WTC11 (cell line): ENCODE measurements around the gene PI4KB. TPM values are rescaled to one million over a fixed set of nuclear protein-coding genes. Genes with fewer than 3 reads are reported as not detected.

ENCODE experiments used
- ATAC-seq: fragments of 200-7000 bp; cut with Tn5 transposase; 2 replicates; pipeline ENCODE4 v1.10.0; 2021; ENCODE audit warnings: mild to moderate bottlenecking, moderate library complexity
- CTCF ChIA-PET: fragments of 300-600 bp; sonication (Branson Sonifier 250); formaldehyde crosslinking; loops from one replicate; lab custom pipeline; 2021; ENCODE audit warnings: antibody characterized with exemption; lab: Charles Lee
- POLR2A ChIA-PET: fragments of 350-600 bp; sonication (Branson Sonifier 250); formaldehyde crosslinking; loops from one replicate; lab custom pipeline; 2021; ENCODE audit warnings: antibody characterized with exemption; lab: Charles Lee
- DNase-seq: peaks from one replicate; pipeline ENCODE4 v3.0.0; 2021; ENCODE audit warnings: low spot score
- H3K27ac Mint-ChIP-seq: 2 replicates; pipeline ENCODE4 v1.8.0; 2021; ENCODE audit warnings: mixed read lengths
- H3K27me3 Mint-ChIP-seq: 2 replicates; pipeline ENCODE4 v1.8.0; 2021; ENCODE audit warnings: low read depth, mild to moderate bottlenecking, moderate library complexity, mixed read lengths
- H3K36me3 Mint-ChIP-seq: 2 replicates; pipeline ENCODE4 v1.8.0; 2021; ENCODE audit warnings: mixed read lengths
- H3K4me1 Mint-ChIP-seq: 2 replicates; pipeline ENCODE4 v1.8.0; 2022; ENCODE audit warnings: mixed read lengths
- H3K4me3 Mint-ChIP-seq: 2 replicates; pipeline ENCODE4 v1.8.0; 2021; ENCODE audit warnings: mild to moderate bottlenecking, moderate library complexity, mixed read lengths
- H3K9me3 Mint-ChIP-seq: 2 replicates; pipeline ENCODE4 v1.8.0; 2021; ENCODE audit warnings: mixed read lengths
- CREB1 ChIP-seq: sonication (generic); formaldehyde crosslinking; IDR thresholded peaks from 2 replicates; pipeline ENCODE4 v1.8.0; 2023; ENCODE audit warnings: mild to moderate bottlenecking, missing genetic modification reagents
- EMX1 ChIP-seq: fragments of 250-450 bp; sonication (Bioruptor Pico); IDR thresholded peaks from 2 replicates; pipeline ENCODE4 v1.8.0; 2021; ENCODE audit warnings: mild to moderate bottlenecking
- ERG ChIP-seq: fragments of 250-450 bp; sonication (Bioruptor Pico); IDR thresholded peaks from 2 replicates; pipeline ENCODE4 v1.8.0; 2021; ENCODE audit warnings: mild to moderate bottlenecking
- ESRRA ChIP-seq: sonication (generic); formaldehyde crosslinking; IDR thresholded peaks from 2 replicates; pipeline ENCODE4 v1.8.1; 2022; ENCODE audit warnings: mild to moderate bottlenecking, missing genetic modification reagents, borderline replicate concordance
- GRHL2 ChIP-seq: fragments of 250-450 bp; sonication (Bioruptor Pico); IDR thresholded peaks from 2 replicates; pipeline ENCODE4 v1.8.0; 2022; ENCODE audit warnings: mild to moderate bottlenecking, moderate library complexity; ENCODE audit not compliant: insufficient replicate concordance, severe bottlenecking
- GTF2I ChIP-seq: fragments of 250-450 bp; sonication (Bioruptor Pico); conservative IDR thresholded peaks from 2 replicates; pipeline ENCODE4 v1.4.0; 2021; ENCODE audit warnings: mild to moderate bottlenecking
- JUN ChIP-seq: sonication (generic); formaldehyde crosslinking; IDR thresholded peaks from 2 replicates; pipeline ENCODE4 v1.8.0; 2023; ENCODE audit warnings: mild to moderate bottlenecking, missing genetic modification reagents
- KAT7 ChIP-seq: sonication (generic); formaldehyde crosslinking; IDR thresholded peaks from 2 replicates; pipeline ENCODE4 v1.8.1; 2023; ENCODE audit warnings: missing genetic modification reagents, mild to moderate bottlenecking, borderline replicate concordance
- MAX ChIP-seq: sonication (generic); formaldehyde crosslinking; IDR thresholded peaks from 2 replicates; pipeline ENCODE4 v1.8.0; 2022; ENCODE audit warnings: mild to moderate bottlenecking, missing genetic modification reagents
- MXD4 ChIP-seq: fragments of 250-450 bp; sonication (Bioruptor Pico); IDR thresholded peaks from 2 replicates; pipeline ENCODE4 v1.8.0; 2021; ENCODE audit warnings: mild to moderate bottlenecking, moderate library complexity, borderline replicate concordance
- MYBL2 ChIP-seq: sonication (generic); formaldehyde crosslinking; IDR thresholded peaks from 2 replicates; pipeline ENCODE4 v1.8.1; 2023; ENCODE audit warnings: mild to moderate bottlenecking, moderate library complexity, missing genetic modification reagents
- NFATC4 ChIP-seq: fragments of 250-450 bp; sonication (Bioruptor Pico); IDR thresholded peaks from 2 replicates; pipeline ENCODE4 v1.9.0; 2021; ENCODE audit warnings: mild to moderate bottlenecking
- NFE2L1 ChIP-seq: sonication (generic); formaldehyde crosslinking; IDR thresholded peaks from 2 replicates; pipeline ENCODE4 v1.8.1; 2023; ENCODE audit warnings: missing genetic modification reagents
- OVOL2 ChIP-seq: fragments of 250-450 bp; sonication (Bioruptor Pico); IDR thresholded peaks from 2 replicates; pipeline ENCODE4 v1.9.0; 2021; ENCODE audit warnings: mild to moderate bottlenecking, borderline replicate concordance
- RELA ChIP-seq: sonication (generic); formaldehyde crosslinking; IDR thresholded peaks from 2 replicates; pipeline ENCODE4 v1.8.1; 2022; ENCODE audit warnings: missing genetic modification reagents, mild to moderate bottlenecking, borderline replicate concordance
- RORB ChIP-seq: fragments of 250-450 bp; sonication (Bioruptor Pico); IDR thresholded peaks from 2 replicates; pipeline ENCODE4 v1.9.0; 2021; ENCODE audit warnings: mild to moderate bottlenecking
- TCF7 ChIP-seq: sonication (generic); formaldehyde crosslinking; IDR thresholded peaks from 2 replicates; pipeline ENCODE4 v1.8.0; 2022; ENCODE audit warnings: mild to moderate bottlenecking, low read depth, missing genetic modification reagents, moderate library complexity
- TEAD4 ChIP-seq: sonication (generic); formaldehyde crosslinking; IDR thresholded peaks from 2 replicates; pipeline ENCODE4 v1.8.0; 2022; ENCODE audit warnings: mild to moderate bottlenecking, missing genetic modification reagents
- TP53 ChIP-seq: sonication (generic); formaldehyde crosslinking; IDR thresholded peaks from 2 replicates; pipeline ENCODE4 v1.8.1; 2023; ENCODE audit warnings: mild to moderate bottlenecking, missing genetic modification reagents
- ZMAT4 ChIP-seq: fragments of 250-450 bp; sonication (Bioruptor Pico); IDR thresholded peaks from 2 replicates; pipeline ENCODE4 v1.9.0; 2021; ENCODE audit warnings: mild to moderate bottlenecking
- ZNF219 ChIP-seq: sonication (generic); formaldehyde crosslinking; IDR thresholded peaks from 2 replicates; pipeline ENCODE4 v1.8.0; 2023; ENCODE audit warnings: missing genetic modification reagents, mild to moderate bottlenecking, borderline replicate concordance
- ZNF232 ChIP-seq: sonication (generic); formaldehyde crosslinking; IDR thresholded peaks from 2 replicates; pipeline ENCODE4 v1.8.0; 2022; ENCODE audit warnings: mild to moderate bottlenecking, missing genetic modification reagents
- ZNF396 ChIP-seq: fragments of 250-450 bp; sonication (Bioruptor Pico); IDR thresholded peaks from 2 replicates; pipeline ENCODE4 v1.8.0; 2021; ENCODE audit warnings: mild to moderate bottlenecking, moderate library complexity, borderline replicate concordance
- ZNF425 ChIP-seq: fragments of 250-450 bp; sonication (Bioruptor Pico); conservative IDR thresholded peaks from 2 replicates; pipeline ENCODE4 v1.9.0; 2021; ENCODE audit warnings: mild to moderate bottlenecking
- total RNA-seq: library from RNA; stranded (reverse); gene quantifications from 3 replicates; pipeline ENCODE4 v1.2.3, GENCODE V29; 2021
- TF ChIP-seq, protein P1 (sequence below): sonication (generic); formaldehyde crosslinking; IDR thresholded peaks from 2 replicates; pipeline ENCODE4 v1.8.0; 2023; ENCODE audit warnings: mild to moderate bottlenecking, missing genetic modification reagents
- TF ChIP-seq, protein P2 (sequence below): sonication (generic); formaldehyde crosslinking; IDR thresholded peaks from 2 replicates; pipeline ENCODE4 v1.8.0; 2022; ENCODE audit warnings: missing genetic modification reagents

PI4KB gene
- total RNA-seq, 1 experiment from 2014 or later = 33.6 TPM

GRCh38 chr1:151362308-151363155 is 35.3 kb upstream of the PI4KB start:
- Mint-ChIP-seq H3K36me3 (peaks cover 34% of the 10 kb centered on the region), H3K27ac (no peak overlapping the region), H3K9me3 (peaks cover 36% of the 10 kb centered on the region), H3K4me1 (no peaks in the 10 kb centered on the region), H3K27me3 (peaks cover 9% of the 10 kb centered on the region), H3K4me3 (no peak overlapping the region)
- TF ChIP-seq RORB (CRISPR knock-in tag) (no peak), ERG (CRISPR knock-in tag) (no peak), GRHL2 (CRISPR knock-in tag) (no peak), RELA (no peak), ZNF396 (CRISPR knock-in tag) (no peak), NFE2L1 (CRISPR knock-in tag) (no peak), ZNF425 (CRISPR knock-in tag) (no peak), CREB1 (no peak), MYBL2 (CRISPR knock-in tag) (no peak), EMX1 (CRISPR knock-in tag) (no peak), TCF7 (no peak), KAT7 (CRISPR knock-in tag) (no peak), ESRRA (CRISPR knock-in tag) (no peak), ZMAT4 (no peak), GTF2I (CRISPR knock-in tag) (no peak), TEAD4 (no peak), JUN (no peak), ZNF219 (no peak)
- ChIA-PET POLR2A (interaction anchor here (0.5 kb wide), 1 partner anchor 18 kb away, joined by 3 read pairs; no protein-coding TSS in a partner anchor), CTCF (no interaction called here)
- DNase-seq = no peak
- ATAC-seq = no peak

DNA sequence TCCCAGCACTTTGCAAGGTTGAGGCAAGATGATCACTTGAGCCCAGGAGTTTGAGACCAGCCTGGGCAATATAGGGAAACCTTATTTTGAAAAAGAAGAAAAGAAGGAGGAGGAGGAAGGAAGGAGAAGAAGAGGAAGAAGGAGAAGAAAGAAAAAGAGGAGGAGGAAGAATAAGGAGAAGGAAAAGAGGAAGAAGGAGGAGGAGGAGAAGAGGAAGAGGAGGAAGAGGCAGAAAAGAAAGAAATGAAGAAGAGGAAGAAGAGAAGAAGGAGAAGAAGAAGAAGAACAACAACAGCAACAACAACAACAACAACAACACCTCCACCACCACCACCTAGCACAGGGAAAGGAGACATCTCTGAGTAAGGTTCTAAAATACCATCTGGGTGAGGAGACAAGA is 34.7 kb upstream of the PI4KB start:
- no peak overlapping the region for H3K27ac Mint-ChIP-seq
- TF ChIP-seq MAX (CRISPR knock-in tag) (no peak), MXD4 (CRISPR knock-in tag) (no peak), TP53 (CRISPR knock-in tag) (no peak), ESRRA (CRISPR knock-in tag) (no peak), OVOL2 (CRISPR knock-in tag) (no peak), NFATC4 (CRISPR knock-in tag) (no peak), ZNF232 (no peak)
- TF ChIP-seq, protein P1, sequence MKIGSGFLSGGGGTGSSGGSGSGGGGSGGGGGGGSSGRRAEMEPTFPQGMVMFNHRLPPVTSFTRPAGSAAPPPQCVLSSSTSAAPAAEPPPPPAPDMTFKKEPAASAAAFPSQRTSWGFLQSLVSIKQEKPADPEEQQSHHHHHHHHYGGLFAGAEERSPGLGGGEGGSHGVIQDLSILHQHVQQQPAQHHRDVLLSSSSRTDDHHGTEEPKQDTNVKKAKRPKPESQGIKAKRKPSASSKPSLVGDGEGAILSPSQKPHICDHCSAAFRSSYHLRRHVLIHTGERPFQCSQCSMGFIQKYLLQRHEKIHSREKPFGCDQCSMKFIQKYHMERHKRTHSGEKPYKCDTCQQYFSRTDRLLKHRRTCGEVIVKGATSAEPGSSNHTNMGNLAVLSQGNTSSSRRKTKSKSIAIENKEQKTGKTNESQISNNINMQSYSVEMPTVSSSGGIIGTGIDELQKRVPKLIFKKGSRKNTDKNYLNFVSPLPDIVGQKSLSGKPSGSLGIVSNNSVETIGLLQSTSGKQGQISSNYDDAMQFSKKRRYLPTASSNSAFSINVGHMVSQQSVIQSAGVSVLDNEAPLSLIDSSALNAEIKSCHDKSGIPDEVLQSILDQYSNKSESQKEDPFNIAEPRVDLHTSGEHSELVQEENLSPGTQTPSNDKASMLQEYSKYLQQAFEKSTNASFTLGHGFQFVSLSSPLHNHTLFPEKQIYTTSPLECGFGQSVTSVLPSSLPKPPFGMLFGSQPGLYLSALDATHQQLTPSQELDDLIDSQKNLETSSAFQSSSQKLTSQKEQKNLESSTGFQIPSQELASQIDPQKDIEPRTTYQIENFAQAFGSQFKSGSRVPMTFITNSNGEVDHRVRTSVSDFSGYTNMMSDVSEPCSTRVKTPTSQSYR (CRISPR knock-in tag) = no peak
- TF ChIP-seq, protein P2, sequence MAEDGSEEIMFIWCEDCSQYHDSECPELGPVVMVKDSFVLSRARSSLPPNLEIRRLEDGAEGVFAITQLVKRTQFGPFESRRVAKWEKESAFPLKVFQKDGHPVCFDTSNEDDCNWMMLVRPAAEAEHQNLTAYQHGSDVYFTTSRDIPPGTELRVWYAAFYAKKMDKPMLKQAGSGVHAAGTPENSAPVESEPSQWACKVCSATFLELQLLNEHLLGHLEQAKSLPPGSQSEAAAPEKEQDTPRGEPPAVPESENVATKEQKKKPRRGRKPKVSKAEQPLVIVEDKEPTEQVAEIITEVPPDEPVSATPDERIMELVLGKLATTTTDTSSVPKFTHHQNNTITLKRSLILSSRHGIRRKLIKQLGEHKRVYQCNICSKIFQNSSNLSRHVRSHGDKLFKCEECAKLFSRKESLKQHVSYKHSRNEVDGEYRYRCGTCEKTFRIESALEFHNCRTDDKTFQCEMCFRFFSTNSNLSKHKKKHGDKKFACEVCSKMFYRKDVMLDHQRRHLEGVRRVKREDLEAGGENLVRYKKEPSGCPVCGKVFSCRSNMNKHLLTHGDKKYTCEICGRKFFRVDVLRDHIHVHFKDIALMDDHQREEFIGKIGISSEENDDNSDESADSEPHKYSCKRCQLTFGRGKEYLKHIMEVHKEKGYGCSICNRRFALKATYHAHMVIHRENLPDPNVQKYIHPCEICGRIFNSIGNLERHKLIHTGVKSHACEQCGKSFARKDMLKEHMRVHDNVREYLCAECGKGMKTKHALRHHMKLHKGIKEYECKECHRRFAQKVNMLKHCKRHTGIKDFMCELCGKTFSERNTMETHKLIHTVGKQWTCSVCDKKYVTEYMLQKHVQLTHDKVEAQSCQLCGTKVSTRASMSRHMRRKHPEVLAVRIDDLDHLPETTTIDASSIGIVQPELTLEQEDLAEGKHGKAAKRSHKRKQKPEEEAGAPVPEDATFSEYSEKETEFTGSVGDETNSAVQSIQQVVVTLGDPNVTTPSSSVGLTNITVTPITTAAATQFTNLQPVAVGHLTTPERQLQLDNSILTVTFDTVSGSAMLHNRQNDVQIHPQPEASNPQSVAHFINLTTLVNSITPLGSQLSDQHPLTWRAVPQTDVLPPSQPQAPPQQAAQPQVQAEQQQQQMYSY (CRISPR knock-in tag) = no peak

More for the DNA sequence above, 34.7 kb upstream of the PI4KB start:
- DNase-seq (no peak), ATAC-seq (no peak)
- Mint-ChIP-seq H3K36me3 (peaks cover 34% of the 10 kb centered on the region), H3K4me3 (no peak overlapping the region), H3K9me3 (peaks cover 36% of the 10 kb centered on the region), H3K27me3 (peaks cover 9% of the 10 kb centered on the region), H3K4me1 (no peaks in the 10 kb centered on the region)
- POLR2A ChIA-PET = no interaction called here
- CTCF ChIA-PET = no interaction called here
